GM19351 (cell line): Measurements from ENCODE around the gene NTNG2.
"Not testable (repeated sequence)": the region's sequence is repeated elsewhere in the genome, so short reads cannot be mapped to it uniquely, and the experiment has no call there.

Experiments
- ATAC-seq: cut with Tn5 transposase; IDR thresholded peaks from one replicate; pipeline ENCODE4 v1.9.1; 2021; ENCODE audit warnings: mild to moderate bottlenecking, moderate library complexity; ENCODE audit not compliant: unreplicated experiment

Gene NTNG2

GRCh38 chr9:132161743-132162184 is at the start of gene NTNG2:
Gene NTNG2 (plus strand): TSS chr9:132162058. CDS start chr9:132166832, 4,774 bp downstream.
- no peak for ATAC-seq

GRCh38 chr9:132114102-132114707 is 47.7 kb upstream of the NTNG2 start:
- no peak for ATAC-seq

GRCh38 chr9:132116583-132116982 is 45.3 kb upstream of the NTNG2 start:
- no peak for ATAC-seq

- no peak for ATAC-seq
These were observed 44.2 kb upstream of the NTNG2 start for GRCh38 chr9:132117694-132118093.

GRCh38 chr9:132121021-132121420 is 40.8 kb upstream of the NTNG2 start:
- ATAC-seq, result no peak

GRCh38 chr9:132124800-132125199 is 37.1 kb upstream of the NTNG2 start:
- no peak for ATAC-seq

- ATAC-seq, result no peak
These were observed 36.5 kb upstream of the NTNG2 start for GRCh38 chr9:132125361-132125760.

GRCh38 chr9:132125944-132126679 is 35.7 kb upstream of the NTNG2 start:
- no peak for ATAC-seq

GRCh38 chr9:132126680-132127236 is 35.1 kb upstream of the NTNG2 start:
- no peak for ATAC-seq

- ATAC-seq, result no peak
These were observed 33.8 kb upstream of the NTNG2 start for GRCh38 chr9:132127888-132128534.

- ATAC-seq, result no peak
These were observed 32.3 kb upstream of the NTNG2 start for GRCh38 chr9:132129535-132129934.

GRCh38 chr9:132134085-132134484 is 27.8 kb upstream of the NTNG2 start:
- ATAC-seq, result not testable (repeated sequence)

GRCh38 chr9:132135456-132135855 is 26.4 kb upstream of the NTNG2 start:
- no peak for ATAC-seq

GRCh38 chr9:132136151-132136780 is 25.6 kb upstream of the NTNG2 start:
- no peak for ATAC-seq

- no peak for ATAC-seq
These were observed 20.4 kb upstream of the NTNG2 start for GRCh38 chr9:132141344-132141947.

GRCh38 chr9:132141948-132142594 is 19.8 kb upstream of the NTNG2 start:
- no peak for ATAC-seq

GRCh38 chr9:132142924-132143323 is 18.9 kb upstream of the NTNG2 start:
- ATAC-seq, result no peak

- no peak for ATAC-seq
These were observed 18.5 kb upstream of the NTNG2 start for GRCh38 chr9:132143359-132143758.

GRCh38 chr9:132144708-132145365 is 17.0 kb upstream of the NTNG2 start:
- ATAC-seq, result no peak

GRCh38 chr9:132146039-132146438 is 15.8 kb upstream of the NTNG2 start:
- no peak for ATAC-seq
